Loucy (cell line): ENCODE measurements around the gene THBD.

Experiments used
- H2AFZ ChIP-seq: fragments of 200-600 bp; sonication (generic); 2 replicates; pipeline ENCODE4 v1.6.0; 2016; ENCODE audit warnings: antibody characterized with exemption, mild to moderate bottlenecking, low read length, moderate library complexity
- H3F3A ChIP-seq: fragments of 200-600 bp; 2 replicates; pipeline ENCODE4 v1.6.0; 2016; ENCODE audit warnings: antibody characterized with exemption, low read depth, mild to moderate bottlenecking
- H3K27me3 ChIP-seq: fragments of 200-600 bp; sonication (generic); 2 replicates; pipeline ENCODE4 v1.6.1; 2014; ENCODE audit warnings: low read length, mild to moderate bottlenecking; ENCODE audit not compliant: insufficient read depth, poor library complexity, severe bottlenecking
- H3K36me3 ChIP-seq: fragments of 200-600 bp; sonication (generic); 2 replicates; pipeline ENCODE4 v1.6.1; 2016; ENCODE audit warnings: low read length; ENCODE audit not compliant: insufficient read depth
- H3K4me1 ChIP-seq: fragments of 200-600 bp; sonication (generic); 2 replicates; pipeline ENCODE4 v1.5.1; 2014; ENCODE audit warnings: low read length, mild to moderate bottlenecking; ENCODE audit not compliant: insufficient read depth, poor library complexity, severe bottlenecking
- H3K4me2 ChIP-seq: fragments of 200-600 bp; sonication (generic); 2 replicates; pipeline ENCODE4 v1.6.0; 2014; ENCODE audit warnings: antibody characterized with exemption, low read length, low read depth, mild to moderate bottlenecking; ENCODE audit not compliant: poor library complexity, severe bottlenecking
- H3K4me3 ChIP-seq: fragments of 200-600 bp; sonication (generic); 2 replicates; pipeline ENCODE4 v1.5.1; 2014; ENCODE audit warnings: low read length, mild to moderate bottlenecking, mixed read lengths; ENCODE audit not compliant: poor library complexity, severe bottlenecking
- H3K79me2 ChIP-seq: fragments of 200-600 bp; sonication (generic); 2 replicates; pipeline ENCODE4 v1.6.1; 2014; ENCODE audit warnings: low read length; ENCODE audit not compliant: insufficient read depth
- H3K9ac ChIP-seq: fragments of 200-600 bp; sonication (generic); 2 replicates; pipeline ENCODE4 v1.6.0; 2014; ENCODE audit warnings: mild to moderate bottlenecking, low read depth, low read length, moderate library complexity; ENCODE audit not compliant: poor library complexity, severe bottlenecking
- H3K9me2 ChIP-seq: fragments of 200-600 bp; sonication (generic); replicated peaks from 2 replicates; pipeline ENCODE4 v1.6.1; 2016; ENCODE audit warnings: low read depth, low read length, mixed read lengths
- H3K9me3 ChIP-seq: fragments of 200-600 bp; sonication (generic); 2 replicates; pipeline ENCODE4 v1.6.1; 2014; ENCODE audit warnings: mild to moderate bottlenecking, antibody characterized with exemption, low read length, low read depth; ENCODE audit not compliant: insufficient read depth
- H4K20me1 ChIP-seq: fragments of 200-600 bp; sonication (generic); 2 replicates; pipeline ENCODE4 v1.6.0; 2014; ENCODE audit warnings: antibody characterized with exemption, low read length, mild to moderate bottlenecking; ENCODE audit not compliant: insufficient read depth, poor library complexity, severe bottlenecking
- EZH2phosphoT487 ChIP-seq: fragments of 200-600 bp; IDR thresholded peaks from 2 replicates; pipeline ENCODE4 v1.6.1; 2018; ENCODE audit warnings: antibody characterized with exemption, mild to moderate bottlenecking, moderate library complexity, borderline replicate concordance
- TF ChIP-seq, protein P1 (sequence below): fragments of 200-600 bp; sonication (generic); conservative IDR thresholded peaks from 2 replicates; pipeline ENCODE4 v1.5.1; 2014; ENCODE audit warnings: mild to moderate bottlenecking, antibody characterized with exemption, low read length

THBD gene

DNA sequence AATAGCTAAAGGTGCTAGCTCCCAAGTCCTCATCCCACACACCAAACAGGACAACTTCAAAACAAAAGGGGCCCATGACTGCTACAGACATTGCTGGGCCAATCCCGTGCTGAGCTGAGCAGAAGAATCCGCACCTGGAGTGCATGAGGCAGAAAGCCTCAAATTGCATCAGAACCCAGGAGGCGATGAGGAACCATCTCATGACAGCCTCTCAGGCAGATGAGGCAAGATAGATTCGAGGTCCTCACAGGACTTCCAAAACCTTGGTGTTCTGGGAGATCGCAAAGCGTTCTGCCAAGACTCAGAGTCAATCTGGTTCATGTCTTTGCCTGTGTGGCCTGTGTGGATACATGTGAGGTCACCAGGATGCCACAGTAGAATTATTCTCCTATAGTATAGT, 47.2 kb downstream of the THBD start:
- Histone ChIP-seq H3K4me3 (no peak overlapping the region), H3K4me1 (no peaks in the 10 kb centered on the region), H3K79me2 (no peaks in the 10 kb centered on the region), H3K27me3 (no peaks in the 10 kb centered on the region), H3K36me3 (no peaks in the 10 kb centered on the region), H2AFZ (no peak overlapping the region), H4K20me1 (no peaks in the 10 kb centered on the region), H3K9me3 (no peaks in the 10 kb centered on the region), H3F3A (no peaks in the 10 kb centered on the region), H3K9me2 (no peaks in the 10 kb centered on the region), H3K9ac (no peak overlapping the region), H3K4me2 (no peak overlapping the region)
- TF ChIP-seq, protein P1, sequence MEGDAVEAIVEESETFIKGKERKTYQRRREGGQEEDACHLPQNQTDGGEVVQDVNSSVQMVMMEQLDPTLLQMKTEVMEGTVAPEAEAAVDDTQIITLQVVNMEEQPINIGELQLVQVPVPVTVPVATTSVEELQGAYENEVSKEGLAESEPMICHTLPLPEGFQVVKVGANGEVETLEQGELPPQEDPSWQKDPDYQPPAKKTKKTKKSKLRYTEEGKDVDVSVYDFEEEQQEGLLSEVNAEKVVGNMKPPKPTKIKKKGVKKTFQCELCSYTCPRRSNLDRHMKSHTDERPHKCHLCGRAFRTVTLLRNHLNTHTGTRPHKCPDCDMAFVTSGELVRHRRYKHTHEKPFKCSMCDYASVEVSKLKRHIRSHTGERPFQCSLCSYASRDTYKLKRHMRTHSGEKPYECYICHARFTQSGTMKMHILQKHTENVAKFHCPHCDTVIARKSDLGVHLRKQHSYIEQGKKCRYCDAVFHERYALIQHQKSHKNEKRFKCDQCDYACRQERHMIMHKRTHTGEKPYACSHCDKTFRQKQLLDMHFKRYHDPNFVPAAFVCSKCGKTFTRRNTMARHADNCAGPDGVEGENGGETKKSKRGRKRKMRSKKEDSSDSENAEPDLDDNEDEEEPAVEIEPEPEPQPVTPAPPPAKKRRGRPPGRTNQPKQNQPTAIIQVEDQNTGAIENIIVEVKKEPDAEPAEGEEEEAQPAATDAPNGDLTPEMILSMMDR = no peak
- TF ChIP-seq EZH2phosphoT487 = no peak

DNA sequence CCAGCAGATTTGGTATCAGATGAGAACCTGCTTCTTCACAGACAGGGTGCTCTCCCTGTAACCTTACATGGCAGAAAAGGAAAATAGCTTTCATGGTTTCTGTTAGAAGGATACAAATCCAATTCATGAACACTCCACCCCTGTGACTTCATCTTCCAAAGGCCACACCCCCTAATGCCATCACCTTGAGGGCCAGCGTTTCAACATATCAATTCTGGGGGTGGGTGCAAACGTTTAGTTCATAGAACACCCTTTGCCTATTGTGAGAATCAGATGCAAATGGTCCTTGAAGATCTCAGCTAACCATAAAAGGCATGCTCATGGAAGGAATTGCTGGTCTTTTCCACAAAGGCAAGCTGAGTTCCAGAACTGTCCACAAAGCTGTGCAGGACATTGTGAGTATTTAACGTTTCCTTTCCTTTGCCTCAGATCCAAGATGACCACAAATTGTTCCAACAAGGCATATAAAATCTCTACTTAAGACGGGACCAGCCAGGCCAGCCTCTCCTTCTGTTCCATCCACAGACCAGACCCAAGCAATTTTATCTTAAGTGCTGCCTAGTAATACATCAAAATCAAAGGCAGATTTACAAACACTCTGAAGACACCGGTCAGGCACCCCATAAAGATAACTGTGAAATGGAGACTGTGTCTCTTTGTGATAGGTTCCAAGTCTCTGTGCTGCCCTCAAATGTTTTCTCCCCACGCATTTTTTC, 49.1 kb downstream of the THBD start:
- no peak for TF ChIP-seq EZH2phosphoT487
- TF ChIP-seq, protein P1 = no peak
- H4K20me1 ChIP-seq = no peaks in the 10 kb centered on the region

DNA sequence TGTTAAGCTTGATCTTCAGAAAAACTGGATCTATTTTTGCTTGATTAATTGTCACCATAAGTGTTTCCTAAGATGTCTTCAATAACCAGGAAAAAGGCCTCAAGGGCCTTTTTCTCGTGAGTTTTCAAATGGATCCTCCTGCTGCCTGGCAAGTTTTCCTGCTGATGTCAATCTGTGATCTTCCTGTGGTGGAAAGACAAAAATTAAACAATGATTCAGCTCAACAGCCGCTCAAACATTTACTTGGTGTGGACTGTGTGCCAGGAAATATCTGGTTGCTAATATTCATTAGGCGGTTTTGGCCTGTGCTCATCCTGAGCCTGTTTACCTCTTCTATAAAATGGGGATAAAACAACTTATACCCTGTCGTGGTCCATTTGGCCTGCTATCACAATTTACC, 49.7 kb downstream of the THBD start:
- Histone ChIP-seq H3K9me3 (no peaks in the 10 kb centered on the region), H3K9me2 (no peaks in the 10 kb centered on the region), H3K27me3 (no peaks in the 10 kb centered on the region), H4K20me1 (no peaks in the 10 kb centered on the region), H2AFZ (no peak overlapping the region), H3K79me2 (no peaks in the 10 kb centered on the region), H3F3A (no peaks in the 10 kb centered on the region), H3K36me3 (no peaks in the 10 kb centered on the region), H3K4me1 (no peaks in the 10 kb centered on the region), H3K4me2 (no peak overlapping the region), H3K9ac (no peak overlapping the region), H3K4me3 (no peak overlapping the region)
- no peak for TF ChIP-seq EZH2phosphoT487
- TF ChIP-seq, protein P1 = no peak

More for the DNA sequence above, 49.1 kb downstream of the THBD start:
- no peaks in the 10 kb centered on the region for H3K9me3 ChIP-seq
- no peaks in the 10 kb centered on the region for H3K9me2 ChIP-seq
- H3K27me3 ChIP-seq = no peaks in the 10 kb centered on the region
- no peaks in the 10 kb centered on the region for H3K79me2 ChIP-seq
- no peak overlapping the region for H3K4me3 ChIP-seq
- no peaks in the 10 kb centered on the region for H3K36me3 ChIP-seq
- H2AFZ ChIP-seq = no peak overlapping the region
- no peaks in the 10 kb centered on the region for H3F3A ChIP-seq
- no peak overlapping the region for H3K9ac ChIP-seq
- H3K4me2 ChIP-seq = no peak overlapping the region
- no peaks in the 10 kb centered on the region for H3K4me1 ChIP-seq
